Gastrocnemius medialis (tissue), 4 donors: ENCODE data around the gene IL37. TPM values are rescaled to one million over a fixed set of nuclear protein-coding genes. Genes with fewer than 3 reads are reported as not detected.

Experiments used
- ATAC-seq, 2 donors: fragments of 150-250 bp; one replicate each; pipeline ENCODE4 v1.9.1; 2016
- DNase-seq, 2 donors: peaks; one replicate each; pipeline ENCODE4 v3.0.0-alpha.2; 2019
- H3K27ac ChIP-seq, 4 donors: fragments of 200-600 bp; sonication (generic); 1 replicate in 1 of 4; 2 replicates in 3 of 4; pipeline ENCODE4 v1.5.1; 2016 to 2018; ENCODE audit warnings: mild to moderate bottlenecking in 2 of 4, moderate library complexity in 1 of 4
- H3K27me3 ChIP-seq, 3 donors: fragments of 200-600 bp; sonication (generic) in 2 of 3; 1 replicate in 1 of 3; 2 replicates in 2 of 3; pipeline versions ENCODE4 v1.5.1 to v1.6.0; 2016 to 2019; ENCODE audit warnings: mild to moderate bottlenecking in 1 of 3, moderate library complexity in 1 of 3
- H3K36me3 ChIP-seq, 2 donors: fragments of 200-600 bp; sonication (generic) in 1 of 2; one replicate each; pipeline ENCODE4 v1.5.1; 2017 to 2018
- H3K4me1 ChIP-seq, 2 donors: fragments of 200-600 bp; sonication (generic) in 1 of 2; one replicate each; pipeline ENCODE4 v1.5.1; 2016 to 2017; ENCODE audit warnings: mild to moderate bottlenecking in 2 of 2
- H3K4me3 ChIP-seq, 4 donors: fragments of 200-600 bp; sonication (generic) in 3 of 4; 1 replicate in 1 of 4; 2 replicates in 3 of 4; pipeline ENCODE4 v1.5.1; 2016 to 2019; ENCODE audit warnings: mild to moderate bottlenecking in 2 of 4
- H3K9me3 ChIP-seq, 3 donors: fragments of 200-600 bp; sonication (generic) in 2 of 3; 1 replicate in 1 of 3; 2 replicates in 2 of 3; pipeline ENCODE4 v1.5.1; 2016 to 2019
- POLR2A ChIP-seq, 2 donors: fragments of 450-650 bp; IDR thresholded peaks; one replicate each; pipeline ENCODE4 v1.6.1; 2017; ENCODE audit warnings: antibody characterized with exemption in 2 of 2, mild to moderate bottlenecking in 2 of 2, moderate library complexity in 2 of 2
- in situ Hi-C, 4 donors: fragments of 200-750 bp; cut with MboI; loops; one replicate each; pipeline versions ENCODE4 v1.15.0 to v1.8.0; 2017; ENCODE audit warnings: low sequenced_read_pairs in 4 of 4
- intact Hi-C: fragments of 100-400 bp; cut with DNase I; formaldehyde crosslinking; loops from one replicate; pipeline ENCODE4 v1.15.1; 2023; ENCODE audit warnings: low total_unique reads
- total RNA-seq, 4 donors: library from RNA; depleted of rRNA; stranded (reverse); fragments of >200 nt; gene quantifications; one replicate each; pipeline versions ENCODE4 v1.1.0 to v1.2.3, GENCODE V29; 2016
- TF ChIP-seq, protein P1 (sequence below), 5 experiments: fragments of 450-650 bp in 3 of 5; fragments of 200-600 bp in 2 of 5; sonication (generic) in 2 of 5; IDR thresholded peaks in 4 of 5; conservative IDR thresholded peaks in 1 of 5; 1 replicate in 4 of 5; 2 replicates in 1 of 5; pipeline ENCODE4 v1.5.1; 2016 to 2019; ENCODE audit warnings: antibody characterized with exemption in 5 of 5, mild to moderate bottlenecking in 3 of 5, moderate library complexity in 3 of 5

IL37 gene
- total RNA-seq, 4 donors from 2014 or later = not detected

DNA sequence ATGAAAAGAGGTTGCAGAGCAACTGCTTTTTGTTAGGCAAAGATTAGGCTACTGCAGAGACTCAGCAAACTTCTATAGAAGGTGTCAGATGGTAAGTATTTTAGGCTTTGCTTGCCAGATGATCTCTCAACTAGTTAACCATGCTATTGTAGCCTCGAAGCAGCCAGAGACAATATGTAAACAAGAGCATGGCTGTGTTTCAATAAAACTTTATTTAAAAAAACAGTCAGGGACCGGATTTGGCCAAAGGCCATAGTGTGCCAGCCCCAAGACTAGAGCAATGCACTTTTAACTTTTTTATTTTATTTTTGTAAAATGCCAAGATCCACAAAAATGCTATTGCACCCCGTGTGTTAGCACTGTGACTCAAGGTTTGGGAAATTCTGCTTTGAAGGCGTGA, 1.4 kb downstream of the IL37 start:
- DNase-seq (no peak), ATAC-seq (no peak)
- Histone ChIP-seq H3K27me3 (no peaks in the 10 kb centered on the region), H3K36me3 (no peaks in the 10 kb centered on the region), H3K9me3 (no peaks in the 10 kb centered on the region), H3K4me1 (no peaks in the 10 kb centered on the region), H3K27ac (no peak overlapping the region), H3K4me3 (no peak overlapping the region)
- no peak for TF ChIP-seq POLR2A (IDR thresholded peaks at IDR 0.05)
- TF ChIP-seq, protein P1, sequence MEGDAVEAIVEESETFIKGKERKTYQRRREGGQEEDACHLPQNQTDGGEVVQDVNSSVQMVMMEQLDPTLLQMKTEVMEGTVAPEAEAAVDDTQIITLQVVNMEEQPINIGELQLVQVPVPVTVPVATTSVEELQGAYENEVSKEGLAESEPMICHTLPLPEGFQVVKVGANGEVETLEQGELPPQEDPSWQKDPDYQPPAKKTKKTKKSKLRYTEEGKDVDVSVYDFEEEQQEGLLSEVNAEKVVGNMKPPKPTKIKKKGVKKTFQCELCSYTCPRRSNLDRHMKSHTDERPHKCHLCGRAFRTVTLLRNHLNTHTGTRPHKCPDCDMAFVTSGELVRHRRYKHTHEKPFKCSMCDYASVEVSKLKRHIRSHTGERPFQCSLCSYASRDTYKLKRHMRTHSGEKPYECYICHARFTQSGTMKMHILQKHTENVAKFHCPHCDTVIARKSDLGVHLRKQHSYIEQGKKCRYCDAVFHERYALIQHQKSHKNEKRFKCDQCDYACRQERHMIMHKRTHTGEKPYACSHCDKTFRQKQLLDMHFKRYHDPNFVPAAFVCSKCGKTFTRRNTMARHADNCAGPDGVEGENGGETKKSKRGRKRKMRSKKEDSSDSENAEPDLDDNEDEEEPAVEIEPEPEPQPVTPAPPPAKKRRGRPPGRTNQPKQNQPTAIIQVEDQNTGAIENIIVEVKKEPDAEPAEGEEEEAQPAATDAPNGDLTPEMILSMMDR (IDR thresholded peaks at IDR 0.05 in 4 of 5, conservative IDR thresholded peaks at IDR 0.05 in 1 of 5) = no peak
- in situ Hi-C loops (no loop called here), intact Hi-C loops (no loop called here)

DNA sequence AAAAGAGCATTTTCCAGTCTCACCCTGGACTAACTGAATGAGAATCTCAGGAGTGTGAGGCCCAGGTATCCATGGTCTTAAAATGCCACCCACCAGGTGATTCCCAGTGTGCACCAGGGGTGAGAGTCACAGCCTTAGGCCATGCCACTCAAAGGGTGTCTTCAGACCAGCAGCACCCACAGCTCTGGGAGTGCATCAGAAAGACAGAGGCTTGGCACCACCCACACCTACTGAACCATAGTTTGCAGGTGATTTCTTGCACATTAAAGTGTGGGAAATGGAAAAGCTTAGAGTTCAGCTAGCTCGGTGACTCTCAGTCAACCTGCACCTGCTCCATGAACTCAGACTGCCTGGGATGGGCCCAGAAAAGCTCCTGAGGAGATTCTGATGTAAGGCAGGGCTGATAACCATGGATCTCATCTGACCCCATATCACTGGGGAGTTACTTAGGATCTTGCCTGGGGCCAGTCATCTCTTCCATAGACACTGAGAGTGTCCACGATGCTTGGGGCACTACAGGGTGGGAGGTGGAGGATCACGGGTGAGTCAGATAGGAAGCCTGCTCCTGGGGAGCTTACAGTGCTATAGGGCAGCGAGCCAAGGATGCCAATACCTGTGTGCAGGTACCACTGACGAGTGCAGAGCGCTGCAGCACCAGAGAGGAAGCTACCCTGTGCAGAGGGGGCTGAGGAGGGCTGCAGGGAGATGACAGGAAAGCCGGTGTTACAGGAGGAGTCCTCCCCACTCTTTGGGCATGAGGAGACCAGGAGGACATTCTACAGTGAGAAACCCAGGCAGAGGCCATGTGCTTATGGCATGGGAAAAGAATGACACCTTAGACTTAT, 4.6 kb downstream of the IL37 start:
- H3K27me3 ChIP-seq = no peaks in the 10 kb centered on the region
- DNase-seq = no peak
- intact Hi-C loops = no loop called here

DNA sequence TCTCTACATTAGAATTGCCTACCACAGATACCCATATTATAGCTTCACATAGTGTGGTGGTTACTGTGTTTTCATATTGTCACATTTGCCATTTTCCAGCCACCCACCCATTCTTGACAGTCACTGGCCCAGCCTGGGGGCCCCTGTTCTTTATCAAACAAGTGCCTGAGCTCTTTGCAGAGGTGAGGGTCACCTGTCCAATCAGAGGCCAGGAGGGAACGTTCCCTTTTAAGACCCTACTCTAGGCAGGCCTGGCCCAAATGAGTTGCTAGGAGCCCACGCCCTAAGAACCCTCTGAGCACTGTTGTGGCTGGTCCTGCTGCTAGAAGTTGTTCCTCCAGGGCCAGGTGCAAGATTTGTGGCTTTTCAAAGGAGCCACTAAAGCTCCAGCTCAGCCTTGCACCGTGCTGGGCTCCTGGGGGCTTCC, 5.2 kb downstream of the IL37 start:
- in situ Hi-C loops = no loop called here
- no peaks in the 10 kb centered on the region for H3K27me3 ChIP-seq
- H3K27ac ChIP-seq = no peak overlapping the region
- H3K4me3 ChIP-seq = no peak overlapping the region
- H3K9me3 ChIP-seq = no peaks in the 10 kb centered on the region
- intact Hi-C loops = no loop called here
- no peak for DNase-seq
- TF ChIP-seq, protein P1 (IDR thresholded peaks at IDR 0.05 in 4 of 5, conservative IDR thresholded peaks at IDR 0.05 in 1 of 5) = no peak
- TF ChIP-seq POLR2A (IDR thresholded peaks at IDR 0.05) = no peak
- ATAC-seq = no peak
- H3K36me3 ChIP-seq = no peaks in the 10 kb centered on the region
- H3K4me1 ChIP-seq = no peaks in the 10 kb centered on the region

More for the DNA sequence above, 4.6 kb downstream of the IL37 start:
- H3K9me3 ChIP-seq = no peaks in the 10 kb centered on the region
- H3K4me3 ChIP-seq = no peak overlapping the region
- H3K36me3 ChIP-seq = no peaks in the 10 kb centered on the region
- no peaks in the 10 kb centered on the region for H3K4me1 ChIP-seq
- no peak for ATAC-seq
- no peak overlapping the region for H3K27ac ChIP-seq
- TF ChIP-seq POLR2A (IDR thresholded peaks at IDR 0.05) = no peak
- TF ChIP-seq, protein P1 (IDR thresholded peaks at IDR 0.05 in 4 of 5, conservative IDR thresholded peaks at IDR 0.05 in 1 of 5) = no peak
- in situ Hi-C loops = no loop called here

DNA sequence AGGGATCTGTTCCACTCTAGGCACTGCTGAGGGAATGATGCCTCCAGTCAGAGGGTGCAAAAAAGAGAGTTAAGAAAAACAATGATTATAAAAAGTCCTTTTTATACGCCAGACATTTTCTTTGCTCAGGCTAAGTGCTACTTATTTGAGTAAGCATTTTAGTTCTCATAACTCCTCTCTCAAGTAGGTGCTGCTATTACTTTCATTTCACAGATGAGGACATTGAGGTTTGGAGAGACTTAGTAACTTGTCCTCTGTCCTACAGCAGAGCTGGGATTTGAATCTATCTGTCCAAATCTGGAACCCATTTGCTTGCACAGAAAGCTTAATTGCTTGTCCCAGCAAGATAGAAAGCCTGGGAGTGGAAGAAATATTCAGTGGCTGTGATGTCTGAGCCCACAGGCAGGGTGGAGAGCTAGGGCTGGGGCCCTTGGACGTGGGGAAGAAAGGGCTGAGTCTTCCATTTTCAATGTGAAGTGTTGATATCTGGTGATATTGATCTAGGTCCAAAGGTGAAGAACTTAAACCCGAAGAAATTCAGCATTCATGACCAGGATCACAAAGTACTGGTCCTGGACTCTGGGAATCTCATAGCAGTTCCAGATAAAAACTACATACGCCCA, 5.8 kb downstream of the IL37 start:
- ATAC-seq (no peak), DNase-seq (no peak)
- no peaks in the 10 kb centered on the region for H3K9me3 ChIP-seq
- no peaks in the 10 kb centered on the region for H3K4me1 ChIP-seq
- H3K36me3 ChIP-seq = no peaks in the 10 kb centered on the region
- H3K27me3 ChIP-seq = no peaks in the 10 kb centered on the region
- no peak overlapping the region for H3K4me3 ChIP-seq
- in situ Hi-C loops = no loop called here
- H3K27ac ChIP-seq = no peak overlapping the region
- TF ChIP-seq, protein P1 (IDR thresholded peaks at IDR 0.05 in 4 of 5, conservative IDR thresholded peaks at IDR 0.05 in 1 of 5) = no peak
- TF ChIP-seq POLR2A (IDR thresholded peaks at IDR 0.05) = no peak
- intact Hi-C loops = no loop called here
